Activated B cell treated with CpG ODN at 0.5 μM for 24 hours (primary cell): ENCODE results near the gene GCGR. TPM values are rescaled to one million over a fixed set of nuclear protein-coding genes. Genes with fewer than 3 reads are reported as not detected.

ENCODE experiments used
- ATAC-seq: fragments of 200-7000 bp; cut with Tn5 transposase; one replicate; pipeline ENCODE4 v1.10.0; 2021; ENCODE audit warnings: low read depth, mild to moderate bottlenecking, moderate library complexity
- CTCF ChIA-PET: fragments of 350-600 bp; sonication (Branson Sonifier 250); formaldehyde crosslinking; loops from one replicate; lab custom pipeline; 2021; ENCODE audit warnings: antibody characterized with exemption; lab: Charles Lee
- POLR2A ChIA-PET: fragments of 350-600 bp; sonication (Branson Sonifier 250); formaldehyde crosslinking; loops from one replicate; lab custom pipeline; 2021; ENCODE audit warnings: antibody characterized with exemption; lab: Charles Lee
- DNase-seq: peaks from one replicate; pipeline ENCODE4 v3.0.0; 2022
- H3K27ac Mint-ChIP-seq: one replicate; pipeline ENCODE4 v1.8.0; 2020; ENCODE audit warnings: mixed read lengths
- H3K27me3 Mint-ChIP-seq: one replicate; pipeline ENCODE4 v1.8.0; 2021; ENCODE audit warnings: mixed read lengths
- H3K36me3 Mint-ChIP-seq: one replicate; pipeline ENCODE4 v1.8.0; 2021; ENCODE audit warnings: low read depth, mixed read lengths
- H3K4me1 Mint-ChIP-seq: one replicate; pipeline ENCODE4 v1.8.0; 2021; ENCODE audit warnings: mixed read lengths
- H3K4me3 Mint-ChIP-seq: one replicate; pipeline ENCODE4 v1.8.0; 2020; ENCODE audit warnings: mild to moderate bottlenecking, mixed read lengths
- H3K9me3 Mint-ChIP-seq: one replicate; pipeline ENCODE4 v1.8.0; 2020; ENCODE audit warnings: mixed read lengths
- CTCF ChIP-seq: fragments of 200-600 bp; IDR thresholded peaks from one replicate; pipeline ENCODE4 v1.8.0; 2022; ENCODE audit warnings: antibody characterized with exemption, mild to moderate bottlenecking
- intact Hi-C: fragments of 100-400 bp; cut with micrococcal nuclease; formaldehyde crosslinking; loops from one replicate; pipeline ENCODE4 v1.15.1; 2024
- total RNA-seq: library from RNA; stranded (reverse); gene quantifications from 2 replicates; pipeline ENCODE4 v1.2.3, GENCODE V29; 2022

The GCGR gene
- total RNA-seq, 1 donor from 2014 or later = 0.20 TPM

GRCh38 chr17:81823820-81824550 is 20.0 kb downstream of the GCGR start:
- intact Hi-C loops = no loop called here
- Mint-ChIP-seq H3K36me3 (peaks cover 15% of the 10 kb centered on the region), H3K9me3 (no peaks in the 10 kb centered on the region), H3K27me3 (no peaks in the 10 kb centered on the region), H3K4me3 (no peak overlapping the region), H3K27ac (no peak overlapping the region), H3K4me1 (peaks cover 7% of the 10 kb centered on the region)
- TF ChIP-seq CTCF = no peak
- no peak for ATAC-seq
- ChIA-PET CTCF (no interaction called here), POLR2A (no interaction called here)
- DNase-seq = no peak

GRCh38 chr17:81824595-81824994 is 20.6 kb downstream of the GCGR start:
- H3K36me3 Mint-ChIP-seq = peaks cover 15% of the 10 kb centered on the region
- intact Hi-C loops = no loop called here
- H3K27ac Mint-ChIP-seq = no peak overlapping the region
- H3K9me3 Mint-ChIP-seq = no peaks in the 10 kb centered on the region
- no peak overlapping the region for H3K4me3 Mint-ChIP-seq
- no peak for ATAC-seq
- POLR2A ChIA-PET = no interaction called here
- TF ChIP-seq CTCF = no peak
- no peak for DNase-seq
- peaks cover 9% of the 10 kb centered on the region for H3K4me1 Mint-ChIP-seq
- H3K27me3 Mint-ChIP-seq = no peaks in the 10 kb centered on the region
- CTCF ChIA-PET = no interaction called here

- Mint-ChIP-seq H3K9me3 (no peaks in the 10 kb centered on the region), H3K27me3 (no peaks in the 10 kb centered on the region), H3K27ac (no peak overlapping the region), H3K36me3 (peaks cover 17% of the 10 kb centered on the region), H3K4me3 (no peak overlapping the region), H3K4me1 (peaks cover 11% of the 10 kb centered on the region)
- DNase-seq (no peak), ATAC-seq (no peak)
- CTCF ChIA-PET = no interaction called here
- intact Hi-C loops = no loop called here
- TF ChIP-seq CTCF = no peak
- POLR2A ChIA-PET = interaction anchor here (0.6 to 0.7 kb wide), 3 partner anchors 9 to 814 kb away, joined by 3 to 5 read pairs (median 3); partner anchors contain the start of gene PPP1R27
Observed at GRCh38 chr17:81825841-81826466, 22.0 kb downstream of the GCGR start.

- CTCF ChIA-PET = no interaction called here
- no peaks in the 10 kb centered on the region for H3K9me3 Mint-ChIP-seq
- POLR2A ChIA-PET = interaction anchor here (0.5 kb wide), 1 partner anchor 13 kb away, joined by 4 read pairs; no protein-coding TSS in a partner anchor
- TF ChIP-seq CTCF = no peak
- intact Hi-C loops = no loop called here
- no peak overlapping the region for H3K27ac Mint-ChIP-seq
- H3K4me1 Mint-ChIP-seq = peaks cover 26% of the 10 kb centered on the region
- ATAC-seq (no peak), DNase-seq (no peak)
- no peak overlapping the region for H3K4me3 Mint-ChIP-seq
- H3K36me3 Mint-ChIP-seq = peaks cover 15% of the 10 kb centered on the region
- H3K27me3 Mint-ChIP-seq = no peaks in the 10 kb centered on the region
Observed at GRCh38 chr17:81828656-81829055, 24.7 kb downstream of the GCGR start.

DNA sequence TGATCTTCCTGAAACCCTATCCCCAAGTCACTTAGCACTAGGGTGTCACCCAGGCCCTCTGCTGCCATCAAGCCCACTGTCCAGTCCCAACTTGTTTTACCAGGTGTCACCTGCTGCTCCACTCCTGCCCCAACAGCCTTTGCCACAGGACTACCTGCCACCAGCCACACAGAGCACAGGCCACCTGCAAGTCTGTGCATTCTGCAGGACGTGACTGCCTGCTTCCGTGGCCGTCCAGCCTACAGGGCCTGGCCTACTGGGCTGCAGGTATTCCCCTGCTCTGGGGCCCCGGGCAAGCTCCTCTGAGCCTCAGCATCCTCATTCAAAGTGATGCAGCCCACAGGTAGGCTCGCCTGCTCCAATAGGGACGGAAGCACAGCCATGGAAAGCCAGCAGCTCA is 25.9 kb downstream of the GCGR start:
- Mint-ChIP-seq H3K4me3 (no peak overlapping the region), H3K9me3 (no peaks in the 10 kb centered on the region)
- no peak for TF ChIP-seq CTCF

More for the DNA sequence above, 25.9 kb downstream of the GCGR start:
- intact Hi-C loops = no loop called here
- Mint-ChIP-seq H3K27me3 (no peaks in the 10 kb centered on the region), H3K4me1 (peaks cover 29% of the 10 kb centered on the region), H3K27ac (no peak overlapping the region), H3K36me3 (peaks cover 9% of the 10 kb centered on the region)
- ATAC-seq (no peak), DNase-seq (no peak)
- ChIA-PET POLR2A (no interaction called here), CTCF (no interaction called here)
